OCI-LY1 (cell line): ENCODE results near the gene SNAI3.

Experiments used
- H2AFZ ChIP-seq: fragments of 200-600 bp; sonication (generic), shearing (Covaris generic); 2 replicates; pipeline ENCODE4 v1.6.0; 2014; ENCODE audit warnings: antibody characterized with exemption, mild to moderate bottlenecking, low read length
- H3F3A ChIP-seq: fragments of 200-600 bp; sonication (generic), shearing (Covaris generic); 2 replicates; pipeline ENCODE4 v1.6.0; 2014; ENCODE audit warnings: mild to moderate bottlenecking, antibody characterized with exemption, low read length, moderate library complexity; ENCODE audit not compliant: insufficient read depth
- H3K27ac ChIP-seq: fragments of 200-600 bp; sonication (generic); 2 replicates; pipeline ENCODE4 v1.5.1; 2014; ENCODE audit warnings: low read length, mixed run types, mild to moderate bottlenecking, low read depth; ENCODE audit not compliant: poor library complexity, severe bottlenecking
- H3K27me3 ChIP-seq: fragments of 200-600 bp; sonication (generic); 2 replicates; pipeline ENCODE4 v1.6.0; 2014; ENCODE audit warnings: antibody characterized with exemption, mild to moderate bottlenecking, low read length, moderate library complexity; ENCODE audit not compliant: insufficient read depth
- H3K36me3 ChIP-seq: fragments of 200-600 bp; sonication (generic); 2 replicates; pipeline ENCODE4 v1.6.1; 2014; ENCODE audit warnings: mild to moderate bottlenecking, antibody characterized with exemption, low read length, moderate library complexity, mixed read lengths; ENCODE audit not compliant: insufficient read depth
- H3K4me1 ChIP-seq: fragments of 200-600 bp; sonication (generic); 2 replicates; pipeline ENCODE4 v1.5.1; 2014; ENCODE audit warnings: mild to moderate bottlenecking, low read length, moderate library complexity; ENCODE audit not compliant: insufficient read depth, severe bottlenecking
- H3K4me2 ChIP-seq: fragments of 200-600 bp; sonication (generic), shearing (Covaris generic); 2 replicates; pipeline ENCODE4 v1.6.1; 2014; ENCODE audit warnings: low read length
- H3K4me3 ChIP-seq: fragments of 200-600 bp; sonication (generic); 2 replicates; pipeline ENCODE4 v1.5.1; 2014; ENCODE audit warnings: low read length, low read depth, mild to moderate bottlenecking, mixed read lengths; ENCODE audit not compliant: poor library complexity, severe bottlenecking
- H3K79me2 ChIP-seq: fragments of 200-600 bp; shearing (Covaris generic); 2 replicates; pipeline ENCODE4 v1.6.1; 2016; ENCODE audit warnings: mixed run types, low read length, mixed read lengths; ENCODE audit not compliant: insufficient read depth
- H3K9ac ChIP-seq: fragments of 200-600 bp; sonication (generic), shearing (Covaris generic); 2 replicates; pipeline ENCODE4 v1.6.1; 2014; ENCODE audit warnings: mild to moderate bottlenecking, low read length, mixed read lengths
- H3K9me2 ChIP-seq: fragments of 200-600 bp; sonication (generic), shearing (Covaris generic); 2 replicates; pipeline ENCODE4 v1.6.1; 2014; ENCODE audit warnings: low read depth, mild to moderate bottlenecking, low read length, mixed read lengths
- H3K9me3 ChIP-seq: fragments of 200-600 bp; shearing (Covaris generic); 2 replicates; pipeline ENCODE4 v1.6.1; 2014; ENCODE audit warnings: low read length, mixed read lengths
- H4K20me1 ChIP-seq: fragments of 200-600 bp; sonication (generic), shearing (Covaris generic); 2 replicates; pipeline ENCODE4 v1.6.0; 2016; ENCODE audit warnings: mild to moderate bottlenecking, low read length; ENCODE audit not compliant: insufficient read depth
- EZH2 ChIP-seq: fragments of 200-600 bp; sonication (generic), shearing (Covaris generic); IDR thresholded peaks from 2 replicates; pipeline ENCODE4 v1.8.0; 2017; ENCODE audit warnings: borderline replicate concordance, mixed run types, mild to moderate bottlenecking, antibody characterized with exemption, low read length, moderate library complexity, mixed read lengths
- TF ChIP-seq, protein P1 (sequence below): fragments of 200-600 bp; sonication (generic), shearing (Covaris generic); IDR thresholded peaks from 2 replicates; pipeline ENCODE4 v1.5.1; 2017; ENCODE audit warnings: mild to moderate bottlenecking, antibody characterized with exemption, low read length, moderate library complexity, mixed read lengths

Gene SNAI3

DNA sequence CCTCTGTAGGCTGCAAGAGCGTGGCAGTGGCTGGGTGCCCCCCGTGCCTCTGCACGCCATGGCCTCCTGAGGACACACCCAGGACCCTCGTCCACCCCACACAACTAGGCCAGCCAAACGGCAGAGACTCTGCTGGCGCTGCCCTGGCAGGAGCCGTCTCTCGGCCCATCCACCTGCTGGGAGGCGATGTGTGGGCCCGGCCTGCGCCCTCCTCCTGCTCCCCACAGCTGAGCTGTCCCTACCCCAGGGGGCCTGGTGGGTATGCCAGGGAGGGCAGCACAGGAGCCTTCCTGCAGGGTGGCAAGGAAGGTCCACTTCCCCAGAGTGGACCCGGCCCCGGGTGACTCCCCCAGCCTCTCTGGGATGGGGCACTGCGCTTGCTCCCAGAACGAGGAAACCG, 12.9 kb upstream of the SNAI3 start:
- Histone ChIP-seq H3K36me3 (peaks cover 7% of the 10 kb centered on the region; the same call in 1 of the 2 replicates), H3K4me2 (no peak overlapping the region), H3K4me3 (no peak overlapping the region), H3K27ac (no peak overlapping the region), H3K79me2 (no peaks in the 10 kb centered on the region), H3K27me3 (peaks cover 8% of the 10 kb centered on the region; the same call in 1 of the 2 replicates), H2AFZ (no peak overlapping the region), H3K9ac (no peak overlapping the region), H3K4me1 (peaks cover 30% of the 10 kb centered on the region), H4K20me1 (no peaks in the 10 kb centered on the region), H3K9me2 (no peaks in the 10 kb centered on the region), H3K9me3 (no peaks in the 10 kb centered on the region), H3F3A (no peaks in the 10 kb centered on the region)
- TF ChIP-seq EZH2 = no peak
- TF ChIP-seq, protein P1, sequence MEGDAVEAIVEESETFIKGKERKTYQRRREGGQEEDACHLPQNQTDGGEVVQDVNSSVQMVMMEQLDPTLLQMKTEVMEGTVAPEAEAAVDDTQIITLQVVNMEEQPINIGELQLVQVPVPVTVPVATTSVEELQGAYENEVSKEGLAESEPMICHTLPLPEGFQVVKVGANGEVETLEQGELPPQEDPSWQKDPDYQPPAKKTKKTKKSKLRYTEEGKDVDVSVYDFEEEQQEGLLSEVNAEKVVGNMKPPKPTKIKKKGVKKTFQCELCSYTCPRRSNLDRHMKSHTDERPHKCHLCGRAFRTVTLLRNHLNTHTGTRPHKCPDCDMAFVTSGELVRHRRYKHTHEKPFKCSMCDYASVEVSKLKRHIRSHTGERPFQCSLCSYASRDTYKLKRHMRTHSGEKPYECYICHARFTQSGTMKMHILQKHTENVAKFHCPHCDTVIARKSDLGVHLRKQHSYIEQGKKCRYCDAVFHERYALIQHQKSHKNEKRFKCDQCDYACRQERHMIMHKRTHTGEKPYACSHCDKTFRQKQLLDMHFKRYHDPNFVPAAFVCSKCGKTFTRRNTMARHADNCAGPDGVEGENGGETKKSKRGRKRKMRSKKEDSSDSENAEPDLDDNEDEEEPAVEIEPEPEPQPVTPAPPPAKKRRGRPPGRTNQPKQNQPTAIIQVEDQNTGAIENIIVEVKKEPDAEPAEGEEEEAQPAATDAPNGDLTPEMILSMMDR = no peak

DNA sequence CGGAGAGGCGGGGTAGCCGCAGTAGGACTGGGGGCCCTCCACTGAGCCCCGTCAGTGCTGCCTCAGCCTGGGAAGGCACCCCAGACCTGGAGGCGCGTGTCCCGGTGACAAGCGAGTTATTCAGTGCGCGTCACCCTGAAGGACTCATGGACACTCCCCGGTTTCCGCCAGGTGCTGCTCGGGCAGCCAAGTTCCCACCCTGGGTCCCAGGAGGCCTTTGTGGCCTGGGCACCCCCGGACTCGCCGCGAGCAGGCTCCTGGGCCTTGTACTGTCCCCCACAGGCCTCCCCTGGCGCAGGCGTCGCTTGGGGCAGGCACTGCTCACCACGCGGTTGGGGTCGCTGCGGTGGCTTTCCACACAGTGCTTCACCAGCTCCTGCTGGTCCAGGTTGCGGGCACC, 12.3 kb upstream of the SNAI3 start:
- Histone ChIP-seq H3K79me2 (no peaks in the 10 kb centered on the region), H3F3A (no peaks in the 10 kb centered on the region), H3K27ac (no peak overlapping the region), H2AFZ (no peak overlapping the region), H3K9me3 (no peaks in the 10 kb centered on the region), H3K27me3 (peaks cover 8% of the 10 kb centered on the region; the same call in 1 of the 2 replicates), H3K36me3 (peaks cover 7% of the 10 kb centered on the region; the same call in 1 of the 2 replicates), H3K9me2 (no peaks in the 10 kb centered on the region), H3K4me1 (peaks cover 25% of the 10 kb centered on the region), H4K20me1 (no peaks in the 10 kb centered on the region), H3K9ac (no peak overlapping the region), H3K4me2 (no peak overlapping the region), H3K4me3 (no peak overlapping the region)
- TF ChIP-seq EZH2 = no peak
- TF ChIP-seq, protein P1 = no peak

DNA sequence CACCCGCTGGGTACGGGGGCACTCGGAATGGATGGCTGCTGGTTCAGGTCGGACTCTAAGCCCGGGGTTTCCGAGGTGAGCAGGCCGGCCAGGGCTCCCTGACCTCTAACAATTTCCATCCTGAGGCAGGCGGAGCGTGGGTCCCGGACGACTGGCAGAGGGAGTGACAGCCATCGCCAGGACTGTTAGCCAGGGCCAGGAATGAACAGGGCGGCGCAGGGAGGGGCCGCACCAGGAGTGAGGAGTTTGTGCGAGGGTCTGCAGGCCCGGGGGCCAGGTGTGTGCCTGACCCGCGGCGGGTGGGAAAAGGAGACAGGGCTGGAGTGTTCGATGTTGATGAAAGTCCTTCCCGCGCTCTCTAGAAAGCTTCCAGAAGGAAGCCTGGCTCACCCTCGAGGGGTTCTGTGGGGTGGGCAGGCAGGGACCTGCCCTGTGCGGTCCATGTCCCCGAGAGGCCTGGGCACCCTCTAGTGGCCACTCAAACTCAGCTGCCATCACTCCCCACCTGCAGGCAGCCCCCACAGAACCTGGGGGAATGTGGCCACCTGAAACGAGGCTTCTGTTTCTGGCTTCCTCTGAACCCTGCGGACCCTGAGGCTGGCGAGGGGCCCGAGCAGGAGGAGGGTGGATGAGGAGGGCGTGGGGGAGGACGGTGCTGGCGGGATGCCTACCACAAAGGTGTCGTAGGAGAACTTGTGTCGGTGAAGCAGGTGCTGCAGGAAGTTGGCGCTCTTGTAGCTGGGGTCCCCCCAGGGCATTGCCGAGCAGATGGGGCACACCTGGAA, 11.7 kb upstream of the SNAI3 start:
- Histone ChIP-seq H3K4me2 (no peak overlapping the region), H3K9ac (no peak overlapping the region), H3K27ac (no peak overlapping the region), H3K36me3 (peaks cover 7% of the 10 kb centered on the region; the same call in 1 of the 2 replicates), H3K9me3 (no peaks in the 10 kb centered on the region), H3K4me1 (peaks cover 18% of the 10 kb centered on the region), H4K20me1 (no peaks in the 10 kb centered on the region), H3K9me2 (no peaks in the 10 kb centered on the region), H3K79me2 (no peaks in the 10 kb centered on the region), H3F3A (no peaks in the 10 kb centered on the region), H2AFZ (no peak overlapping the region), H3K27me3 (peaks cover 8% of the 10 kb centered on the region; the same call in 1 of the 2 replicates), H3K4me3 (no peak overlapping the region)
- TF ChIP-seq, protein P1 = no peak
- TF ChIP-seq EZH2 = no peak
